HT1080 (cell line): ENCODE results near the gene WNT9A. TPM values are rescaled to one million over a fixed set of nuclear protein-coding genes. Genes with fewer than 3 reads are reported as not detected.
A peak's percentile ranks its signal among the peaks of the same experiment; 100 is the strongest.

Experiments used
- DNase-seq: peaks from one replicate; pipeline ENCODE4 v3.0.0-alpha.2; 2015; ENCODE audit warnings: low read depth
- total RNA-seq: library from RNA; depleted of rRNA; stranded (reverse); fragments of >200 nt; shearing (Covaris generic); gene quantifications from 2 replicates; pipeline ENCODE4 v1.2.3, GENCODE V29; 2014

The WNT9A gene
- total RNA-seq, 1 experiment from 2014 or later, result 0.68 TPM

GRCh38 chr1:227898502-227899140 is 49.1 kb downstream of the WNT9A start:
- DNase-seq, result no peak

GRCh38 chr1:227897704-227898438 is 49.9 kb downstream of the WNT9A start:
- no peak for DNase-seq

GRCh38 chr1:227896710-227897655 is 50.7 kb downstream of the WNT9A start:
- DNase-seq, result no peak

DNA sequence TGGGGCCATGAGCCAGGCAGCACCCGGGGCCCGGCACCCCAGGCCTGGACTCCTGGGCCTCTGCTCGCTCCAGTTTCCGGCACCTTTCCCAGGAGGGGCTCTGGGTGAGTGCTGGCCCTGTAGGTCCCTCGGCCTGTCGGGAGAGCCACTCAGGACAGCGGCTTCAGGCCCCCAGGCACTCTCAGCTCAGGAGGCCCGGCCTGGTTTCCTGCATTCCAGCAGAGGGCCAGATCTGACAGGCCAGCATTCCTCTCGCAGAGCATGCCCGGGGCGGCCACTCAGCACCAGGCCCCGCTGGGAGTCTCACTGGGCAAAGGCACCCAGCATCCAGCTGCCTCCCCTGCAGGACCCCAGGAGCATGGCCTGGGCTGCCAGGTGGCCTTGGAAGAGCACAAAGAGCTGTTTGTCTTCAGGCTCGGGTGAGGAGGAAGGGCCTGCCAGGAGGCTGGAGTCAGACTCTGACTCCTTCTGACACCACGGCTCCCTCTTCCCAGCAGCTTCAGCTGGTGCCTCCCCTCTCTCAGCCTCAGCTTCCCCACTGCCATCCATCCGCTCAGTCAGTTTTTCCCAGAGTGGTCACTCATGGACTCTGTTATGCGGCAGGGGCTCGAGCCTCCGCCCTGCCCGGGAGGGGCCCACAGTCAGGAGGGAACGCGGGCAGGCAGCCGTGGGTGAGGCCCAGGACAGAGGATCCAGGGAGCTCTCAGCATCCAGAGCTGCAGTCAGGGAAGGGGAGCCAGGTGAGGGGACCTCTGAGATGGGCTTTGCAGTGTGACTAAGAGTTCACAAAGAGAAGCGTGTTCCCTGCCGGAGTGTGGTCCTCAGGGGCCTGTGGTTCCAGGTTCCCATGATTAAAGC is 51.7 kb downstream of the WNT9A start:
- DNase-seq, result peak; percentile 50

DNA sequence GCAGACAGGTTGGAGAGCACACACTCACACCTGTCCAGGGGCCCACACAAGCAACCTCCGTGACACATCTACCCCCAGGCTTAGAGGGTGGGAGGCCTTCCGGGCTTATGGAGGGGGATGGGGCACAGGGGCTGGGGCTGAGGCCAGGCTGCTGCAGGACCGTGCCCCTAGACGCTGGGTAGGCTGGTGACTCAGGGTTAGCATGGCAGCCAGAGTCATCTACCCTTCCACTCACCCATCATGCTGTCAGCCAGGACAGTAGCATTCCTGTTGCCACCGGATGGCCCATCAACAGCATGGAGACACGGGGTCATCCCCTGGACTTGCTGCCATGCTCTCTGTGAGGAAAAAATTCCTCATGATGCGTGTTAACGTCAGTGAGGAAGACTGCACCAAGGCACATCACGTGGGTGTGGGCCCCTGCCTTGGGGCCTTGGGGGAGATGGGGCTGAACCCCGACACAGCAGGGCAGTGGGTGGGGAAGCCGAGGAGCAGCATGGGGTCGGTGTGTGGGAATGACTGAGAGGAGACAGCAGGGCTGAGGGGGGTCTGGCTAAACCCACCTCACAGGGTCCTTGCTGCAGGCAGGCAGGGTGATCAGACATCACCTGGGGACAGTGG is 52.8 kb downstream of the WNT9A start:
- DNase-seq, result no peak

DNA sequence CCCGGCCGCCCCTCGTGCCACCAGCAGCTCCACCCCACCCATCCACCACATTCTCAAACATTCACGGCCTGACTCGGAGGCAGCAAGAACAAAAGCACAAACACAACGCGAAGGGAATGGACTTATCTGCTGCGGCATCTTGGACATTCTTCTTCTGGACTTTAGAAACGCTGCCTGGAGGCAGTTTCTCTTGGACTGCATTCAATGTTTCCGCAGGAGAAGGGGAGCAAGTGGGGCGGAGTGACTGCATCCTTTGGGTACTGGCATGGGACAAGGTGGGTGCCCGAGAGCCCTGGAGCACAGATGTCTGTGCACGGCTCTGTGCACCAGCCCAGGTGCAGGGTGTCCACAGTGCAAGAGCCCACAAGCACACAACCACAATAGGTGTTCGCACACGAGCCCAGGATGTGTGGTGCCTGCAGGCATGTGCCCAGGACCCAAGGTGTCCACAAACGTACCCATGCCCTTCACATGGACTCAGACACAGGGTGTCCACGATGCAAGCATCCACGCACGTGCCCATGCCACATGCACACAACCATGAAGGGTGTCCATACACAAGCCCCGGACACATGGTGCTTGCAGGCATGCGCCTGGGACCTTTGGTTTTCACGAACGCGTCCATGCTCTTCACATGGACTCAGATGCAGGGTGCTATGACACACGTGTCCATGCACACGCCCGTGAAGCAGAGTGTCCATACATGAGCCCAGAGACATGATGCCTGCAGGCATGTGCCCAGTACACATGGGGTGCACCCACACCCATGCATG is 53.6 kb downstream of the WNT9A start:
- DNase-seq, result no peak

- no peak for DNase-seq
These were observed 54.3 kb downstream of the WNT9A start for GRCh38 chr1:227893300-227893948.

DNA sequence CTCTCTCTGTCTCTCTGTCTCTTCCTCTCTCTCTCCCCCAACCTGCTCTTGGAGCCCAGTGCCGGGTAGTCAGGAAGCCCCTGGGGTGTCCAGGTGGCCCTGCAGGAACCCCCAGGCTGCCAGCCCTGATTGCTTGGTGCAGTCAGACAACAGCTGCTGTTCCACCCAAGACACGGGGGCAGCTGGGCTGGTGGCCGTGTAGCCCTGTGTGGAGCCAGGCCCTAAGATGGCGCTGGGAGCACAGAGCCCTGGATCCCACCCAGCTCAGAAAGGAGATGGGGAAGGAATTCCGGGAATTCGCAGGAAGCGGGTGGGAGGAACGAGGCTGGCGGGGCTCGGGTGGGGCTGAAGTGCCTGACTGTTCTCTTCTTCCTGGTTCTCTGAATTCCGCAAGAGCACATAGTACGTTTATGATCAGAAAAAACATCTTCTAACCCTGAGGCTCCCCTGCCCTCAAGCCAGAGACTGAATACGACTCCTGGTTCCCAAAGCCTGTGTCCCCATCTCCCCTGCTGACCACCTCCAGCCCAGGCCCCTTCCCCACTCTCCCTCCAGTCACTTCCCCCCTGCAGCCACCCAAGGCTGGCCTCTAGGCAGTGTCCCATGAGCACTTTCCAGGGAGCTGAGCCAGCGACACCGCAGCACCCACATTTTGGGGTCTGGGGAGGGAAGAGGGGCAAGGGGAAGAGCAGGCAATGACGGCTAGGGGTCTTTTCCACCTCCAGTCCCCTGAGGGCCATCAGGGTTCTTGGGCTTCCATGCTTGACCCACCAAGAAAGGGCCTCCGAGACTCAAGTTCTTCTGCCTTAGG is 55.0 kb downstream of the WNT9A start:
- DNase-seq, result no peak

DNA sequence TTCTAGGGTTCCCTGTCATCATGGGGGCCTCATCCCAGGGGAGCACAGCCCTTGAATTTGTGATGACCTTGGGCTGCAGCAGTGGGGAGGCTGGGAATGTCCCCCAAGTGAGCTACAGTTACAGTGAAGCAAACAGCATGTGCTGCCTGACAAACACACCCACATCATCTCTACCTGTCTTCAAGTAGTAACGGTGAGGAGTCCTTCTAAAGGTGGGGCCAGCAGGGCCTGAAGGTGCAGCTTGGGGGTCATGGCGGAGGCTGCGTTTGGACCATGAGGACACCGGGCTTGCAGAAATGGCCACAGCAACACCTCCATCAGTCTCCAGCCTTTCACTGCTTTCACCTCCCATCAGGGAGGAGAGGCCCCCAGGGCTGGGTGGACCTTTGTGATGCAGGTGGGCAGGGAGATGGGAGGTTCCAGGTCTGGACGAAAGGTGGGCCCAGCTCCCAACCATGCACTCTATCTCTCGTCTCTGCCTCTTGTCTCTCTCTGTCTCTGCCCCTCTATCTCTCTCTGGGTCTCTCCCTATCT is 55.7 kb downstream of the WNT9A start:
- no peak for DNase-seq

DNA sequence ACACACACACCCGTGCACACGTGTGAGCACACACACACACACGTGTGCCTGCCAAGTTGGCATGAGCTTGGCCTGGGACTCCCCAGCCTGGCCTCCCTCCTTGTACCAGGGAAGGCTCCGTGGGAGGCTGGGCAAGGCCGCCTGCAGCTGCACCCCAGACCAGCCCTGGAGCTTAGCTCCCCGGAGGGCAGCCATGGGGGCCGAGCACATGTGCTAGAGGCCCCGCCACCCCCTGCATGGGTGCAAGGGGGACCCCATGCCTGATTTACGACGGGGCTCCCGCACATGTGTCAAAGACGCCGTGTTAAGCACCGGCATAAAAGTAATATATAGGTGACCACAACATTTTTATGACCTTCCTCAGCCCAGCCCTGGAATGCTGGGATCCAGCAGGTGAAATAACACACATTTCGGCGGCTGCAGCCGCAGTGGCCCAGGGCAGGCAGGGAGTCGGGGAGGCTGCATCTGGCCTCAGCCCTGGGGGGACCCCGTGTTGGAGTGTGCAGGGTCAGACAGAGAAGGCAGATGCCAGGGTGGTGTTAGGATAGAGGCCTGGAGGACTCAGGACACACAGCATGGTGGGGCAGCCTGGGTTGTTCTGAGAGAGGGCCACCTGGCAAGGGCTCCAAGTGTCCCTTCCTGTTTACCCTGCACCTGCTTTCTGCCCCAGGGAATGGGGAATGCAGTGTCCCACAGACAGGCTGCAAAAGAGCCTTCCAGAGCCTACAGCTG is 56.3 kb downstream of the WNT9A start:
- DNase-seq, result no peak

GRCh38 chr1:227890451-227891222 is 57.1 kb downstream of the WNT9A start:
- no peak for DNase-seq

GRCh38 chr1:227889863-227890405 is 57.8 kb downstream of the WNT9A start:
- no peak for DNase-seq

- no peak for DNase-seq
These were observed 58.5 kb downstream of the WNT9A start for GRCh38 chr1:227889047-227889862.

DNA sequence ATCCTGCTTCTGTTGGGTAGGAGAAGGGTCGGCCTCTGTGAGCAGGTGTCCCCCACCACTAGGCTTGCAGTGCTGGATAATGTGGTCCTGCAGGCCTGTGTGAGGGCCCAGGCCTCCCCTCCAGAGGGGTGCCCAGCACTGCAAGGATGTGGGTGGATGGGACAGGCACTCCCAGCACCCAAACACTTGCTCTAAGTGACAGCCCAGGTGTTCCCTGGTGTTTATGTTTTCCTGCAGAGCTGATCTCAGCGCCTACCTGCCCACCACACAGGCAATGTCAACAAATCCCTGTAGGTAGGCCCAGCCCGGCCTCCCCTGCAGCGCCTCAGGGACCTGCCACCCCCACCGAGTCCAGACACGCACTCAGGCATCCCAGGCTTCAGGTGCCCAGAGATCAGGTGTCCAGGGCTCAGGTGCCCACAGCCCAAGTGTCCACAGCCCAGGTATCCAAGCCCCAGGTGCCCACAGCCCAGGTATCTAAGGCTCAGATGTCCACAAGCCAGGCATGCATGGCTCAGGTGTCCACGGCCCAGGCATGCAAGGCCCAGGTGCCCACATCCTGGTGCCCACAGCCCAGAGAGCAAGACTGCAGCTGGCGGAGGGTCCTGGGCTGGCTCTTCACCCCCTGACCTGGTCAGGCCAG is 59.2 kb downstream of the WNT9A start:
- DNase-seq, result no peak
